Measurements from ENCODE around the gene GOLGA6L7. TPM values are rescaled to one million over a fixed set of nuclear protein-coding genes. Genes with fewer than 3 reads are reported as not detected.
A peak's percentile ranks its signal among the peaks of the same experiment; 100 is the strongest.
"Not testable (repeated sequence)": the region's sequence is repeated elsewhere in the genome, so short reads cannot be mapped to it uniquely, and the experiment has no call there.

The GOLGA6L7 gene
- total RNA-seq (not detected), polyA plus RNA-seq (not detected), total RNA-seq (not detected)

- DNase-seq; intact Hi-C loops (cut with micrococcal nuclease): not testable (repeated sequence)
- H3K27ac Mint-ChIP-seq = peak within 1 kb of the TSS in 3 of 9 donors; percentile 12 to 68 (median 46)
Measured at GRCh38 chr15:28848521-28848920, at the start of gene GOLGA6L7. Gene GOLGA6L7 (minus strand): TSS chr15:28848644. CDS start chr15:28848549, 95 bp downstream.

GRCh38 chr15:28897861-28898585, 49.6 kb upstream of the GOLGA6L7 start:
- Histone ChIP-seq H3K27ac (ENCODE audit: low read depth, low read length) (no peak overlapping the region), H3K4me1 (ENCODE audit: control insufficient read depth in 2 of 2, insufficient read depth in 2 of 2, low read length in 2 of 2) (peaks cover 0 to 11% of the 10 kb centered on the region in 2 donors), H3K9me3 (ENCODE audit: control insufficient read depth in 2 of 3, low read length in 3 of 3) (no peaks in the 10 kb centered on the region), H3K36me3 (ENCODE audit: control insufficient read depth in 2 of 3, insufficient read depth in 3 of 3, low read length in 3 of 3) (no peaks in the 10 kb centered on the region), H3K27me3 (ENCODE audit: control insufficient read depth in 2 of 2, insufficient read depth in 2 of 2, low read length in 2 of 2) (no peaks in the 10 kb centered on the region), H3K4me3 (ENCODE audit: low read length) (no peak overlapping the region)
- Mint-ChIP-seq H3K27me3 (peaks cover 0 to 4% (median 0%) of the 10 kb centered on the region in 5 donors), H3K4me1 (peaks cover 2 to 92% (median 79%) of the 10 kb centered on the region in 7 donors), H3K4me3 (peak overlapping the region in 4 of 10 donors; percentile 0 to 42 (median 18)), H3K27ac (peak overlapping the region in 8 of 9 donors; percentile 10 to 88 (median 56)), H3K9me3 (no peaks in the 10 kb centered on the region), H3K36me3 (peaks cover 0 to 31% (median 9%) of the 10 kb centered on the region in 5 donors)
- no peak for DNase-seq
- intact Hi-C loops (cut with micrococcal nuclease) = no loop called here
- ChIA-PET POLR2A (interaction anchor here (1.2 to 1.3 kb wide), 2 partner anchors 11 to 13 kb away, joined by 3 to 4 read pairs; no protein-coding TSS in a partner anchor), CTCF (interaction anchor here (1.0 kb wide), 1 partner anchor 22 kb away, joined by 4 read pairs; no protein-coding TSS in a partner anchor)
- no peak for ATAC-seq

More at GRCh38 chr15:28848521-28848920, at the start of gene GOLGA6L7:
- POLR2A ChIA-PET; H3K27me3 ChIP-seq (ENCODE audit: control insufficient read depth in 2 of 2, insufficient read depth in 2 of 2, low read length in 2 of 2); H3K4me3 Mint-ChIP-seq; CTCF ChIA-PET; H3K4me3 ChIP-seq (ENCODE audit: low read length); H3K9me3 ChIP-seq (ENCODE audit: control insufficient read depth in 2 of 3, low read length in 3 of 3); H3K9me3 Mint-ChIP-seq; H3K27me3 Mint-ChIP-seq; H3K27ac ChIP-seq (ENCODE audit: low read depth, low read length); H3K36me3 Mint-ChIP-seq; ATAC-seq; H3K36me3 ChIP-seq (ENCODE audit: control insufficient read depth in 2 of 3, insufficient read depth in 3 of 3, low read length in 3 of 3); H3K4me1 ChIP-seq (ENCODE audit: control insufficient read depth in 2 of 2, insufficient read depth in 2 of 2, low read length in 2 of 2): not testable (repeated sequence)
- peaks cover 4 to 15% (median 8%) of the 10 kb centered on the region in 7 donors for H3K4me1 Mint-ChIP-seq

GRCh38 chr15:28896951-28897350, 48.5 kb upstream of the GOLGA6L7 start:
- Mint-ChIP-seq H3K27me3 (peaks cover 0 to 4% (median 0%) of the 10 kb centered on the region in 5 donors), H3K27ac (peak overlapping the region in 5 of 9 donors; percentile 2 to 88 (median 33)), H3K36me3 (peaks cover 0 to 27% (median 9%) of the 10 kb centered on the region in 5 donors), H3K4me1 (peaks cover 8 to 92% (median 79%) of the 10 kb centered on the region in 7 donors), H3K4me3 (peak overlapping the region in 1 of 10 donors; percentile 3), H3K9me3 (no peaks in the 10 kb centered on the region)
- Histone ChIP-seq H3K27me3 (ENCODE audit: control insufficient read depth in 2 of 2, insufficient read depth in 2 of 2, low read length in 2 of 2) (no peaks in the 10 kb centered on the region), H3K9me3 (ENCODE audit: control insufficient read depth in 2 of 3, low read length in 3 of 3) (no peaks in the 10 kb centered on the region), H3K27ac (ENCODE audit: low read depth, low read length) (no peak overlapping the region), H3K4me1 (ENCODE audit: control insufficient read depth in 2 of 2, insufficient read depth in 2 of 2, low read length in 2 of 2) (peaks cover 0 to 11% of the 10 kb centered on the region in 2 donors), H3K4me3 (ENCODE audit: low read length) (no peak overlapping the region), H3K36me3 (ENCODE audit: control insufficient read depth in 2 of 3, insufficient read depth in 3 of 3, low read length in 3 of 3) (no peaks in the 10 kb centered on the region)
- POLR2A ChIA-PET = no interaction called here
- ATAC-seq = no peak
- intact Hi-C loops (cut with micrococcal nuclease) = no loop called here
- no peak for DNase-seq
- CTCF ChIA-PET = interaction anchor here (1.0 kb wide), 1 partner anchor 21 kb away, joined by 4 read pairs; no protein-coding TSS in a partner anchor

- H3K27me3 Mint-ChIP-seq = peaks cover 0 to 4% (median 0%) of the 10 kb centered on the region in 5 donors
- Histone ChIP-seq H3K36me3 (ENCODE audit: control insufficient read depth in 2 of 3, insufficient read depth in 3 of 3, low read length in 3 of 3) (no peaks in the 10 kb centered on the region), H3K4me1 (ENCODE audit: control insufficient read depth in 2 of 2, insufficient read depth in 2 of 2, low read length in 2 of 2) (peaks cover 2 to 21% of the 10 kb centered on the region in 2 donors), H3K4me3 (ENCODE audit: low read length) (no peak overlapping the region), H3K27ac (ENCODE audit: low read depth, low read length) (no peak overlapping the region), H3K27me3 (ENCODE audit: control insufficient read depth in 2 of 2, insufficient read depth in 2 of 2, low read length in 2 of 2) (no peaks in the 10 kb centered on the region), H3K9me3 (ENCODE audit: control insufficient read depth in 2 of 3, low read length in 3 of 3) (no peaks in the 10 kb centered on the region)
- intact Hi-C loops (cut with micrococcal nuclease) = no loop called here
- H3K9me3 Mint-ChIP-seq = no peaks in the 10 kb centered on the region
- ATAC-seq (no peak), DNase-seq (no peak)
- peak overlapping the region in 2 of 10 donors; percentile 15 to 51 for H3K4me3 Mint-ChIP-seq
- H3K27ac Mint-ChIP-seq = peak overlapping the region in 3 of 9 donors; percentile 12 to 66 (median 42)
- POLR2A ChIA-PET = interaction anchor here (1.5 kb wide), 1 partner anchor 10 kb away, joined by 3 read pairs; no protein-coding TSS in a partner anchor
- peaks cover 0 to 24% (median 9%) of the 10 kb centered on the region in 5 donors for H3K36me3 Mint-ChIP-seq
- CTCF ChIA-PET = interaction anchor here (1.5 kb wide), 1 partner anchor 80 kb away, joined by 5 read pairs; no protein-coding TSS in a partner anchor
- H3K4me1 Mint-ChIP-seq = peaks cover 20 to 93% (median 78%) of the 10 kb centered on the region in 7 donors
Measured at GRCh38 chr15:28895566-28895965, 47.1 kb upstream of the GOLGA6L7 start.

GRCh38 chr15:28895146-28895545, 46.7 kb upstream of the GOLGA6L7 start:
- Histone ChIP-seq H3K27me3 (ENCODE audit: control insufficient read depth in 2 of 2, insufficient read depth in 2 of 2, low read length in 2 of 2) (no peaks in the 10 kb centered on the region), H3K4me1 (ENCODE audit: control insufficient read depth in 2 of 2, insufficient read depth in 2 of 2, low read length in 2 of 2) (peaks cover 7 to 25% of the 10 kb centered on the region in 2 donors)
- no peak overlapping the region for H3K4me3 Mint-ChIP-seq

GRCh38 chr15:28894631-28895030, 46.2 kb upstream of the GOLGA6L7 start:
- H3K36me3 ChIP-seq (ENCODE audit: control insufficient read depth in 2 of 3, insufficient read depth in 3 of 3, low read length in 3 of 3) = no peaks in the 10 kb centered on the region
- ChIA-PET POLR2A (interaction anchor here (1.5 to 1.9 kb wide), 2 partner anchors 11 to 14 kb away, joined by 3 to 4 read pairs; no protein-coding TSS in a partner anchor), CTCF (interaction anchor here (1.5 kb wide), 1 partner anchor 81 kb away, joined by 5 read pairs; no protein-coding TSS in a partner anchor)
- peaks cover 0 to 5% (median 0%) of the 10 kb centered on the region in 5 donors for H3K27me3 Mint-ChIP-seq
- no peak overlapping the region for H3K4me3 ChIP-seq (ENCODE audit: low read length)
- peaks cover 9 to 30% of the 10 kb centered on the region in 2 donors for H3K4me1 ChIP-seq (ENCODE audit: control insufficient read depth in 2 of 2, insufficient read depth in 2 of 2, low read length in 2 of 2)
- ATAC-seq (no peak), DNase-seq (no peak)
- no peaks in the 10 kb centered on the region for H3K9me3 ChIP-seq (ENCODE audit: control insufficient read depth in 2 of 3, low read length in 3 of 3)
- peak overlapping the region in 2 of 10 donors; percentile 7 to 78 for H3K4me3 Mint-ChIP-seq
- no peaks in the 10 kb centered on the region for H3K27me3 ChIP-seq (ENCODE audit: control insufficient read depth in 2 of 2, insufficient read depth in 2 of 2, low read length in 2 of 2)
- no peak overlapping the region for H3K27ac ChIP-seq (ENCODE audit: low read depth, low read length)
- peaks cover 29 to 93% (median 79%) of the 10 kb centered on the region in 7 donors for H3K4me1 Mint-ChIP-seq
- H3K36me3 Mint-ChIP-seq = peaks cover 0 to 24% (median 9%) of the 10 kb centered on the region in 5 donors
- H3K27ac Mint-ChIP-seq = peak overlapping the region in 6 of 9 donors; percentile 27 to 100 (median 61)
- no peaks in the 10 kb centered on the region for H3K9me3 Mint-ChIP-seq
- intact Hi-C loops (cut with micrococcal nuclease) = no loop called here

More at GRCh38 chr15:28895146-28895545, 46.7 kb upstream of the GOLGA6L7 start:
- no peak for ATAC-seq
- intact Hi-C loops (cut with micrococcal nuclease) = no loop called here
- Mint-ChIP-seq H3K9me3 (no peaks in the 10 kb centered on the region), H3K36me3 (peaks cover 0 to 24% (median 9%) of the 10 kb centered on the region in 5 donors), H3K27ac (peak overlapping the region in 1 of 9 donors; percentile 100), H3K27me3 (peaks cover 0 to 4% (median 0%) of the 10 kb centered on the region in 5 donors), H3K4me1 (peaks cover 24 to 93% (median 79%) of the 10 kb centered on the region in 7 donors)
- Histone ChIP-seq H3K36me3 (ENCODE audit: control insufficient read depth in 2 of 3, insufficient read depth in 3 of 3, low read length in 3 of 3) (no peaks in the 10 kb centered on the region), H3K4me3 (ENCODE audit: low read length) (no peak overlapping the region), H3K27ac (ENCODE audit: low read depth, low read length) (no peak overlapping the region), H3K9me3 (ENCODE audit: control insufficient read depth in 2 of 3, low read length in 3 of 3) (no peaks in the 10 kb centered on the region)
- no peak for DNase-seq
- POLR2A ChIA-PET = interaction anchor here (1.5 kb wide), 1 partner anchor 10 kb away, joined by 3 read pairs; no protein-coding TSS in a partner anchor
- CTCF ChIA-PET = interaction anchor here (1.5 kb wide), 1 partner anchor 80 kb away, joined by 5 read pairs; no protein-coding TSS in a partner anchor

Data from naive thymus-derived CD4-positive, alpha-beta T cell (primary cell).